Measurements from ENCODE around the gene CERS3.

The CERS3 gene

GRCh38 chr15:100508641-100509300 lies 20.0 kb downstream of the CERS3 start:
- Histone ChIP-seq H3K27me3 (ENCODE audit: insufficient read depth, low read length, poor library complexity, severe bottlenecking) (no peaks in the 10 kb centered on the region), H3K36me3 (ENCODE audit: insufficient read depth, low read length) (no peaks in the 10 kb centered on the region), H3K9me2 (replicated peaks; ENCODE audit: low read depth, low read length) (no peaks in the 10 kb centered on the region), H3K4me1 (ENCODE audit: insufficient read depth, low read length, poor library complexity, severe bottlenecking) (no peaks in the 10 kb centered on the region), H3F3A (ENCODE audit: low read depth) (no peaks in the 10 kb centered on the region), H4K20me1 (ENCODE audit: insufficient read depth, low read length, poor library complexity, severe bottlenecking) (no peaks in the 10 kb centered on the region), H3K4me2 (ENCODE audit: low read depth, low read length, poor library complexity, severe bottlenecking) (no peak overlapping the region), H3K9me3 (ENCODE audit: insufficient read depth, low read depth, low read length) (no peaks in the 10 kb centered on the region), H2AFZ (ENCODE audit: low read length) (no peak overlapping the region), H3K79me2 (ENCODE audit: insufficient read depth, low read length) (no peaks in the 10 kb centered on the region), H3K9ac (ENCODE audit: low read depth, low read length, poor library complexity, severe bottlenecking) (no peak overlapping the region), H3K4me3 (ENCODE audit: low read length, poor library complexity, severe bottlenecking) (no peak overlapping the region)
- TF ChIP-seq CTCF (conservative IDR thresholded peaks at IDR 0.05; ENCODE audit: low read length) (no peak), EZH2phosphoT487 (IDR thresholded peaks at IDR 0.05; ENCODE audit: borderline replicate concordance) (no peak)

- no peak overlapping the region for H3K4me3 ChIP-seq (ENCODE audit: low read length, poor library complexity, severe bottlenecking)
- H4K20me1 ChIP-seq (ENCODE audit: insufficient read depth, low read length, poor library complexity, severe bottlenecking), result no peaks in the 10 kb centered on the region
- H3K27me3 ChIP-seq (ENCODE audit: insufficient read depth, low read length, poor library complexity, severe bottlenecking), result no peaks in the 10 kb centered on the region
- H3K36me3 ChIP-seq (ENCODE audit: insufficient read depth, low read length), result no peaks in the 10 kb centered on the region
- H3K9me3 ChIP-seq (ENCODE audit: insufficient read depth, low read depth, low read length), result no peaks in the 10 kb centered on the region
- H3K79me2 ChIP-seq (ENCODE audit: insufficient read depth, low read length), result no peaks in the 10 kb centered on the region
- no peak overlapping the region for H3K9ac ChIP-seq (ENCODE audit: low read depth, low read length, poor library complexity, severe bottlenecking)
- H2AFZ ChIP-seq (ENCODE audit: low read length), result no peak overlapping the region
- TF ChIP-seq CTCF (conservative IDR thresholded peaks at IDR 0.05; ENCODE audit: low read length), result no peak
- TF ChIP-seq EZH2phosphoT487 (IDR thresholded peaks at IDR 0.05; ENCODE audit: borderline replicate concordance), result no peak
- H3K9me2 ChIP-seq (replicated peaks; ENCODE audit: low read depth, low read length), result no peaks in the 10 kb centered on the region
- no peak overlapping the region for H3K4me2 ChIP-seq (ENCODE audit: low read depth, low read length, poor library complexity, severe bottlenecking)
- no peaks in the 10 kb centered on the region for H3K4me1 ChIP-seq (ENCODE audit: insufficient read depth, low read length, poor library complexity, severe bottlenecking)
- no peaks in the 10 kb centered on the region for H3F3A ChIP-seq (ENCODE audit: low read depth)
Observed at GRCh38 chr15:100502651-100503050, 26.1 kb downstream of the CERS3 start.

GRCh38 chr15:100501117-100501516 lies 27.6 kb downstream of the CERS3 start:
- H3K9me2 ChIP-seq (replicated peaks; ENCODE audit: low read depth, low read length), result no peaks in the 10 kb centered on the region
- no peak overlapping the region for H2AFZ ChIP-seq (ENCODE audit: low read length)
- TF ChIP-seq EZH2phosphoT487 (IDR thresholded peaks at IDR 0.05; ENCODE audit: borderline replicate concordance) (no peak), CTCF (conservative IDR thresholded peaks at IDR 0.05; ENCODE audit: low read length) (no peak)
- no peaks in the 10 kb centered on the region for H3K36me3 ChIP-seq (ENCODE audit: insufficient read depth, low read length)
- no peaks in the 10 kb centered on the region for H4K20me1 ChIP-seq (ENCODE audit: insufficient read depth, low read length, poor library complexity, severe bottlenecking)
- H3K4me2 ChIP-seq (ENCODE audit: low read depth, low read length, poor library complexity, severe bottlenecking), result no peak overlapping the region
- no peaks in the 10 kb centered on the region for H3K9me3 ChIP-seq (ENCODE audit: insufficient read depth, low read depth, low read length)
- no peaks in the 10 kb centered on the region for H3F3A ChIP-seq (ENCODE audit: low read depth)
- no peaks in the 10 kb centered on the region for H3K79me2 ChIP-seq (ENCODE audit: insufficient read depth, low read length)
- H3K4me1 ChIP-seq (ENCODE audit: insufficient read depth, low read length, poor library complexity, severe bottlenecking), result no peaks in the 10 kb centered on the region
- H3K27me3 ChIP-seq (ENCODE audit: insufficient read depth, low read length, poor library complexity, severe bottlenecking), result no peaks in the 10 kb centered on the region
- no peak overlapping the region for H3K4me3 ChIP-seq (ENCODE audit: low read length, poor library complexity, severe bottlenecking)
- no peak overlapping the region for H3K9ac ChIP-seq (ENCODE audit: low read depth, low read length, poor library complexity, severe bottlenecking)
